ENCODE measurements around the gene CERS6.

Gene CERS6

GRCh38 chr2:168620554-168620953, 164.5 kb downstream of the CERS6 start:
- Histone ChIP-seq H3K36me3 (ENCODE audit: control insufficient read depth, insufficient read depth, low read length) (no peaks in the 10 kb centered on the region), H3K27ac (no peak overlapping the region)
- TF ChIP-seq CTCF (IDR thresholded peaks at IDR 0.05), result no peak

GRCh38 chr2:168622559-168622958, 166.5 kb downstream of the CERS6 start:
- no peak overlapping the region for H3K9ac ChIP-seq
- H3K36me3 ChIP-seq (ENCODE audit: control insufficient read depth, insufficient read depth, low read length), result no peaks in the 10 kb centered on the region
- H3K9me3 ChIP-seq (ENCODE audit: control insufficient read depth, low read length), result no peaks in the 10 kb centered on the region
- no peak overlapping the region for H2AFZ ChIP-seq
- no peak overlapping the region for H3K27ac ChIP-seq
- no peak overlapping the region for H3K4me3 ChIP-seq (ENCODE audit: low read depth, low read length)
- no peak for TF ChIP-seq CTCF (IDR thresholded peaks at IDR 0.05)
- H3K4me1 ChIP-seq, result peaks cover 5% of the 10 kb centered on the region
- no peaks in the 10 kb centered on the region for H3K27me3 ChIP-seq (ENCODE audit: control insufficient read depth, insufficient read depth, low read length)
- H3K4me2 ChIP-seq (ENCODE audit: low read length), result no peak overlapping the region
- H3K79me2 ChIP-seq, result no peaks in the 10 kb centered on the region

More at GRCh38 chr2:168620554-168620953, 164.5 kb downstream of the CERS6 start:
- no peak overlapping the region for H3K4me2 ChIP-seq (ENCODE audit: low read length)
- H3K9ac ChIP-seq, result no peak overlapping the region
- H3K4me1 ChIP-seq, result peaks cover 5% of the 10 kb centered on the region
- no peak overlapping the region for H3K4me3 ChIP-seq (ENCODE audit: low read depth, low read length)
- H3K27me3 ChIP-seq (ENCODE audit: control insufficient read depth, insufficient read depth, low read length), result no peaks in the 10 kb centered on the region
- H2AFZ ChIP-seq, result no peak overlapping the region
- no peaks in the 10 kb centered on the region for H3K9me3 ChIP-seq (ENCODE audit: control insufficient read depth, low read length)
- no peaks in the 10 kb centered on the region for H3K79me2 ChIP-seq

- H3K36me3 ChIP-seq (ENCODE audit: control insufficient read depth, insufficient read depth, low read length), result no peaks in the 10 kb centered on the region
- H3K27me3 ChIP-seq (ENCODE audit: control insufficient read depth, insufficient read depth, low read length), result no peaks in the 10 kb centered on the region
- no peak for TF ChIP-seq CTCF (IDR thresholded peaks at IDR 0.05)
- no peaks in the 10 kb centered on the region for H3K9me3 ChIP-seq (ENCODE audit: control insufficient read depth, low read length)
- H2AFZ ChIP-seq, result no peak overlapping the region
- H3K4me3 ChIP-seq (ENCODE audit: low read depth, low read length), result no peak overlapping the region
- H3K79me2 ChIP-seq, result no peaks in the 10 kb centered on the region
- H3K4me2 ChIP-seq (ENCODE audit: low read length), result no peak overlapping the region
- peaks cover 13% of the 10 kb centered on the region for H3K4me1 ChIP-seq
- H3K27ac ChIP-seq, result no peak overlapping the region
- no peak overlapping the region for H3K9ac ChIP-seq
These were observed 168.0 kb downstream of the CERS6 start for GRCh38 chr2:168624028-168624427.

- no peak overlapping the region for H3K27ac ChIP-seq
These were observed 170.0 kb downstream of the CERS6 start for GRCh38 chr2:168626096-168626495.

More at GRCh38 chr2:168626096-168626495, 170.0 kb downstream of the CERS6 start:
- Histone ChIP-seq H3K79me2 (no peaks in the 10 kb centered on the region), H3K4me2 (ENCODE audit: low read length) (no peak overlapping the region), H3K9ac (no peak overlapping the region), H3K4me1 (peaks cover 13% of the 10 kb centered on the region), H3K36me3 (ENCODE audit: control insufficient read depth, insufficient read depth, low read length) (no peaks in the 10 kb centered on the region), H3K27me3 (ENCODE audit: control insufficient read depth, insufficient read depth, low read length) (no peaks in the 10 kb centered on the region), H2AFZ (no peak overlapping the region), H3K4me3 (ENCODE audit: low read depth, low read length) (no peak overlapping the region), H3K9me3 (ENCODE audit: control insufficient read depth, low read length) (no peaks in the 10 kb centered on the region)
- TF ChIP-seq CTCF (IDR thresholded peaks at IDR 0.05), result no peak

Measured in parathyroid adenoma (tissue), 2 donors.